MG63 (cell line): ENCODE measurements around the gene ZNF217. TPM values are rescaled to one million over a fixed set of nuclear protein-coding genes. Genes with fewer than 3 reads are reported as not detected.
"Not testable (repeated sequence)": the region's sequence is repeated elsewhere in the genome, so short reads cannot be mapped to it uniquely, and the experiment has no call there.

Source experiments
- DNase-seq: peaks from one replicate; pipeline ENCODE4 v3.0.0-alpha.2; 2020
- H3K27me3 ChIP-seq: fragments of 250-450 bp; sonication (Bioruptor Pico); 2 replicates; pipeline ENCODE4 v1.5.1; 2020; ENCODE audit warnings: mild to moderate bottlenecking, moderate library complexity
- H3K36me3 ChIP-seq: fragments of 250-450 bp; sonication (Bioruptor Pico); 2 replicates; pipeline ENCODE4 v1.5.1; 2020; ENCODE audit warnings: mild to moderate bottlenecking, moderate library complexity
- H3K4me3 ChIP-seq: fragments of 250-450 bp; sonication (Bioruptor Pico); 2 replicates; pipeline ENCODE4 v1.5.1; 2020; ENCODE audit warnings: mild to moderate bottlenecking, moderate library complexity
- H3K9me3 ChIP-seq: fragments of 250-450 bp; sonication (Bioruptor Pico); 2 replicates; pipeline ENCODE4 v1.5.1; 2020; ENCODE audit warnings: mild to moderate bottlenecking, moderate library complexity
- total RNA-seq: library from RNA; depleted of rRNA; stranded (reverse); fragments of >200 nt; shearing (Covaris generic); gene quantifications from 2 replicates; pipeline ENCODE4 v1.2.3, GENCODE V29; 2014; ENCODE audit warnings: low replicate concordance; rRNA removed

The ZNF217 gene
- total RNA-seq, result 15.7 and 22.6 TPM in 2 replicates

GRCh38 chr20:53593466-53594007 lies at the start of gene ZNF217:
Gene ZNF217, minus strand, starts transcription at chr20:53593839. Its CDS starts 11,013 bp downstream, at chr20:53582826.
- not testable (repeated sequence) for H3K27me3 ChIP-seq, H3K36me3 ChIP-seq, H3K9me3 ChIP-seq
- H3K4me3 ChIP-seq, result peak within 1 kb of the TSS; percentile 80
- DNase-seq, result peak; percentile 85

GRCh38 chr20:53643031-53643832 lies 49.6 kb upstream of the ZNF217 start:
- Histone ChIP-seq H3K4me3 (no peak overlapping the region), H3K27me3 (no peaks in the 10 kb centered on the region), H3K9me3 (no peaks in the 10 kb centered on the region), H3K36me3 (no peaks in the 10 kb centered on the region)
- DNase-seq, result peak; percentile 70

GRCh38 chr20:53642196-53643030 lies 48.8 kb upstream of the ZNF217 start:
- no peaks in the 10 kb centered on the region for H3K9me3 ChIP-seq
- H3K36me3 ChIP-seq, result no peaks in the 10 kb centered on the region
- H3K4me3 ChIP-seq, result no peak overlapping the region
- DNase-seq, result peak; percentile 56
- no peaks in the 10 kb centered on the region for H3K27me3 ChIP-seq

GRCh38 chr20:53639647-53640440 lies 46.2 kb upstream of the ZNF217 start:
- H3K9me3 ChIP-seq, result no peaks in the 10 kb centered on the region
- no peak for DNase-seq
- no peaks in the 10 kb centered on the region for H3K36me3 ChIP-seq
- H3K27me3 ChIP-seq, result no peaks in the 10 kb centered on the region
- H3K4me3 ChIP-seq, result no peak overlapping the region

GRCh38 chr20:53639128-53639527 lies 45.5 kb upstream of the ZNF217 start:
- DNase-seq, result no peak
- Histone ChIP-seq H3K4me3 (no peak overlapping the region), H3K36me3 (no peaks in the 10 kb centered on the region), H3K9me3 (no peaks in the 10 kb centered on the region), H3K27me3 (no peaks in the 10 kb centered on the region)

GRCh38 chr20:53637310-53637709 lies 43.7 kb upstream of the ZNF217 start:
- not testable (repeated sequence) for DNase-seq, H3K4me3 ChIP-seq, H3K27me3 ChIP-seq, H3K9me3 ChIP-seq, H3K36me3 ChIP-seq

GRCh38 chr20:53636540-53637097 lies 43.0 kb upstream of the ZNF217 start:
- H3K9me3 ChIP-seq, result no peaks in the 10 kb centered on the region
- no peaks in the 10 kb centered on the region for H3K27me3 ChIP-seq
- H3K4me3 ChIP-seq, result no peak overlapping the region
- DNase-seq, result no peak
- no peaks in the 10 kb centered on the region for H3K36me3 ChIP-seq

GRCh38 chr20:53635221-53635620 lies 41.6 kb upstream of the ZNF217 start:
- no peak overlapping the region for H3K4me3 ChIP-seq
- no peaks in the 10 kb centered on the region for H3K27me3 ChIP-seq
- H3K9me3 ChIP-seq, result no peaks in the 10 kb centered on the region
- no peaks in the 10 kb centered on the region for H3K36me3 ChIP-seq
- DNase-seq, result no peak

- H3K36me3 ChIP-seq, result no peaks in the 10 kb centered on the region
- no peaks in the 10 kb centered on the region for H3K27me3 ChIP-seq
- no peak overlapping the region for H3K4me3 ChIP-seq
- no peaks in the 10 kb centered on the region for H3K9me3 ChIP-seq
- DNase-seq, result no peak
Observed at GRCh38 chr20:53631909-53632662, 38.4 kb upstream of the ZNF217 start.

- Histone ChIP-seq H3K9me3 (no peaks in the 10 kb centered on the region), H3K36me3 (no peaks in the 10 kb centered on the region), H3K27me3 (no peaks in the 10 kb centered on the region), H3K4me3 (no peak overlapping the region)
- DNase-seq, result no peak
Observed at GRCh38 chr20:53629436-53629835, 35.8 kb upstream of the ZNF217 start.

- H3K9me3 ChIP-seq, H3K36me3 ChIP-seq, DNase-seq, H3K27me3 ChIP-seq, H3K4me3 ChIP-seq: not testable (repeated sequence)
Observed at GRCh38 chr20:53628758-53629157, 35.1 kb upstream of the ZNF217 start.

GRCh38 chr20:53628076-53628475 lies 34.4 kb upstream of the ZNF217 start:
- no peak overlapping the region for H3K4me3 ChIP-seq
- no peaks in the 10 kb centered on the region for H3K36me3 ChIP-seq

GRCh38 chr20:53627001-53627400 lies 33.4 kb upstream of the ZNF217 start:
- not testable (repeated sequence) for DNase-seq, H3K27me3 ChIP-seq, H3K4me3 ChIP-seq, H3K9me3 ChIP-seq, H3K36me3 ChIP-seq

More at GRCh38 chr20:53628076-53628475, 34.4 kb upstream of the ZNF217 start:
- no peak for DNase-seq
- Histone ChIP-seq H3K9me3 (no peaks in the 10 kb centered on the region), H3K27me3 (no peaks in the 10 kb centered on the region)

GRCh38 chr20:53626584-53626983 lies 32.9 kb upstream of the ZNF217 start:
- Histone ChIP-seq H3K27me3 (no peaks in the 10 kb centered on the region), H3K9me3 (no peaks in the 10 kb centered on the region), H3K4me3 (no peak overlapping the region)

GRCh38 chr20:53625311-53626129 lies 31.9 kb upstream of the ZNF217 start:
- Histone ChIP-seq H3K4me3 (no peak overlapping the region), H3K36me3 (no peaks in the 10 kb centered on the region), H3K27me3 (no peaks in the 10 kb centered on the region), H3K9me3 (no peaks in the 10 kb centered on the region)
- DNase-seq, result no peak

More at GRCh38 chr20:53626584-53626983, 32.9 kb upstream of the ZNF217 start:
- H3K36me3 ChIP-seq, result no peaks in the 10 kb centered on the region
- DNase-seq, result no peak
